A549 (cell line): Measurements from ENCODE around the gene TMEM144. TPM values are rescaled to one million over a fixed set of nuclear protein-coding genes. Genes with fewer than 3 reads are reported as not detected.

Experiments
- ATAC-seq, 2 experiments: fragments of 200-7000 bp in 1 of 2; fragments of >200 bp in 1 of 2; cut with Nextera tagmentation in 1 of 2; cut with Tn5 transposase in 1 of 2; 3 replicates each; pipeline versions ENCODE4 v1.8.0 to v1.9.1; 2018 to 2020; ENCODE audit warnings: mild to moderate bottlenecking in 1 of 2, moderate library complexity in 1 of 2
- CTCF ChIA-PET: fragments of 300-600 bp; sonication (Branson Sonifier 250); formaldehyde crosslinking; extraction: SDS; loops from one replicate; lab custom pipeline; 2021; ENCODE audit warnings: antibody characterized with exemption, inconsistent platforms; lab: Yijun Ruan, JAX
- POLR2A ChIA-PET: fragments of 350-600 bp; formaldehyde crosslinking; extraction: SDS; loops from one replicate; lab custom pipeline; 2021; ENCODE audit warnings: antibody characterized with exemption, inconsistent platforms; lab: Yijun Ruan, JAX
- DNase-seq, 2 experiments: peaks; one replicate each; pipeline versions ENCODE4 v3.0.0 to v3.0.0-alpha.2; 2011 to 2016; ENCODE audit warnings: low read depth in 1 of 2, low spot score in 1 of 2
- FAIRE-seq: peaks from 2 replicates; lab custom pipeline; 2011; peaks lifted over from hg19 to GRCh38; lab: Jason Lieb, UNC
- H3K27ac ChIP-seq, 2 experiments: fragments of >200 bp; sonication (Bioruptor Twin); formaldehyde crosslinking; 3 replicates each; pipeline ENCODE4 v1.5.1; 2016 to 2017
- H3K4me1 ChIP-seq: fragments of >200 bp; sonication (Bioruptor Twin); formaldehyde crosslinking; 3 replicates; pipeline ENCODE4 v1.6.1; 2016
- H3K4me2 ChIP-seq: fragments of >200 bp; sonication (Bioruptor Twin); formaldehyde crosslinking; 3 replicates; pipeline ENCODE4 v1.6.1; 2016
- H3K4me3 ChIP-seq: fragments of >200 bp; sonication (Bioruptor Twin); formaldehyde crosslinking; 3 replicates; pipeline ENCODE4 v1.5.1; 2016
- H3K9me3 ChIP-seq: fragments of >200 bp; sonication (Bioruptor Twin); formaldehyde crosslinking; 3 replicates; pipeline ENCODE4 v1.6.1; 2016
- CEBPB ChIP-seq, 2 experiments: fragments of >200 bp in 1 of 2; sonication (Bioruptor Twin) in 1 of 2; formaldehyde crosslinking in 1 of 2; IDR thresholded peaks; 2 replicates each; pipeline ENCODE4 v1.6.1; 2012 to 2016
- CHD2 ChIP-seq: fragments of 150-350 bp; IDR thresholded peaks from 2 replicates; pipeline ENCODE4 v1.6.1; 2014; ENCODE audit warnings: low read length; ENCODE audit not compliant: partially characterized antibody
- E2F6 ChIP-seq: IDR thresholded peaks from 2 replicates; pipeline ENCODE4 v1.6.1; 2012; ENCODE audit warnings: low read depth, borderline replicate concordance
- EHMT2 ChIP-seq: fragments of 200-600 bp; sonication (generic); IDR thresholded peaks from 2 replicates; pipeline ENCODE4 v1.6.1; 2016; ENCODE audit warnings: antibody characterized with exemption, low read depth, mild to moderate bottlenecking, moderate library complexity
- EP300 ChIP-seq, 2 experiments: fragments of >200 bp; sonication (Bioruptor Twin); formaldehyde crosslinking; IDR thresholded peaks; 2 replicates in 1 of 2; 3 replicates in 1 of 2; pipeline ENCODE4 v1.6.1; 2016 to 2017
- ESRRA ChIP-seq: fragments of 150-350 bp; IDR thresholded peaks from 2 replicates; pipeline ENCODE4 v1.6.1; 2014; ENCODE audit warnings: mild to moderate bottlenecking, low read length, borderline replicate concordance
- GATA3 ChIP-seq: IDR thresholded peaks from 2 replicates; pipeline ENCODE4 v1.6.1; 2012; ENCODE audit warnings: borderline replicate concordance
- HEYL ChIP-seq: fragments of 250-450 bp; sonication (Bioruptor Pico); IDR thresholded peaks from 2 replicates; pipeline ENCODE4 v1.8.0; 2021; ENCODE audit warnings: mild to moderate bottlenecking, moderate library complexity
- HOXB13 ChIP-seq: fragments of 250-450 bp; sonication (Bioruptor Pico); IDR thresholded peaks from 2 replicates; pipeline ENCODE4 v1.5.0; 2020; ENCODE audit warnings: low read depth, mild to moderate bottlenecking, moderate library complexity
- HOXB5 ChIP-seq: fragments of 250-450 bp; sonication (Bioruptor Pico); IDR thresholded peaks from 2 replicates; pipeline ENCODE4 v1.5.0; 2020; ENCODE audit warnings: mild to moderate bottlenecking, moderate library complexity
- MAZ ChIP-seq: fragments of 150-350 bp; IDR thresholded peaks from 2 replicates; pipeline ENCODE4 v1.6.1; 2014; ENCODE audit warnings: antibody characterized with exemption, low read depth, low read length, borderline replicate concordance
- MYC ChIP-seq: IDR thresholded peaks from 2 replicates; pipeline ENCODE4 v1.6.1; 2012; ENCODE audit warnings: mild to moderate bottlenecking, inconsistent platforms, low read length, improper control_type of control experiment, borderline replicate concordance
- NR3C1 ChIP-seq: fragments of >200 bp; sonication (Bioruptor Twin); formaldehyde crosslinking; IDR thresholded peaks from 3 replicates; pipeline ENCODE4 v1.6.1; 2017
- PHF8 ChIP-seq: fragments of 200-600 bp; sonication (generic); IDR thresholded peaks from 2 replicates; pipeline ENCODE4 v1.6.1; 2016; ENCODE audit warnings: low read depth, mild to moderate bottlenecking, antibody characterized with exemption, moderate library complexity, borderline replicate concordance
- POLR2A ChIP-seq: IDR thresholded peaks from 2 replicates; pipeline ENCODE4 v1.6.1; 2012; ENCODE audit warnings: mild to moderate bottlenecking, low read length
- POLR2AphosphoS2 ChIP-seq: conservative IDR thresholded peaks from 2 replicates; pipeline ENCODE4 v1.6.1; 2012; ENCODE audit warnings: low read length, improper control_type of control experiment, inconsistent platforms
- RARB ChIP-seq: fragments of 250-450 bp; sonication (Bioruptor Pico); IDR thresholded peaks from 2 replicates; pipeline ENCODE4 v1.8.0; 2021; ENCODE audit warnings: mild to moderate bottlenecking, moderate library complexity
- RCOR1 ChIP-seq: fragments of 150-350 bp; IDR thresholded peaks from 2 replicates; pipeline ENCODE4 v1.6.1; 2014; ENCODE audit warnings: antibody characterized with exemption, low read length, low read depth
- RNF2 ChIP-seq: fragments of 200-600 bp; sonication (generic); IDR thresholded peaks from 2 replicates; pipeline ENCODE4 v1.6.1; 2016; ENCODE audit warnings: low read depth, mild to moderate bottlenecking, antibody characterized with exemption, moderate library complexity, borderline replicate concordance
- SMC3 ChIP-seq: fragments of >200 bp; sonication (Bioruptor Twin); formaldehyde crosslinking; IDR thresholded peaks from 3 replicates; pipeline ENCODE4 v1.6.1; 2018; ENCODE audit warnings: inconsistent platforms
- SREBF2 ChIP-seq: fragments of 450-650 bp; IDR thresholded peaks from 2 replicates; pipeline ENCODE4 v1.6.1; 2014; ENCODE audit warnings: mild to moderate bottlenecking, moderate library complexity
- TP53 ChIP-seq: fragments of 250-450 bp; sonication (Bioruptor Pico); IDR thresholded peaks from 2 replicates; pipeline ENCODE4 v1.5.0; 2021; ENCODE audit warnings: mild to moderate bottlenecking, moderate library complexity
- ZNF302 ChIP-seq: fragments of 250-450 bp; sonication (Bioruptor Pico); IDR thresholded peaks from 2 replicates; pipeline ENCODE4 v1.9.0; 2021; ENCODE audit warnings: inconsistent platforms, mild to moderate bottlenecking, moderate library complexity
- WGBS: methylation state at CpG from one replicate; pipeline ENCODE4 v1.1.6; 2017; ENCODE audit errors: missing lambda C conversion rate; 5-methylcytosine and 5-hydroxymethylcytosine counted together
- polyA plus RNA-seq, 4 experiments: library from polyadenylated mRNA; depleted of rRNA in 3 of 4; stranded (reverse); fragments of >200 nt; fragmentation: RNase III in 1 of 4; extraction: RNeasy Plus Mini Kit Qiagen cat#74134 plus additional on column Dnase treatment in 1 of 4; gene quantifications; 2 replicates in 3 of 4; 3 replicates in 1 of 4; pipeline ENCODE4 v1.2.3, GENCODE V29; 2011 to 2017
- TF ChIP-seq, protein P1 (sequence below): IDR thresholded peaks from 2 replicates; pipeline ENCODE4 v1.6.1; 2012
- TF ChIP-seq, protein P2 (sequence below): fragments of 250-450 bp; sonication (Bioruptor Pico); IDR thresholded peaks from 2 replicates; pipeline ENCODE4 v1.5.0; 2020; ENCODE audit warnings: low read depth, mild to moderate bottlenecking, moderate library complexity

Gene TMEM144
- polyA plus RNA-seq, 2 of the 4 experiments (the other 2 are of a cell fraction): 5.3 to 10.2 TPM

DNA sequence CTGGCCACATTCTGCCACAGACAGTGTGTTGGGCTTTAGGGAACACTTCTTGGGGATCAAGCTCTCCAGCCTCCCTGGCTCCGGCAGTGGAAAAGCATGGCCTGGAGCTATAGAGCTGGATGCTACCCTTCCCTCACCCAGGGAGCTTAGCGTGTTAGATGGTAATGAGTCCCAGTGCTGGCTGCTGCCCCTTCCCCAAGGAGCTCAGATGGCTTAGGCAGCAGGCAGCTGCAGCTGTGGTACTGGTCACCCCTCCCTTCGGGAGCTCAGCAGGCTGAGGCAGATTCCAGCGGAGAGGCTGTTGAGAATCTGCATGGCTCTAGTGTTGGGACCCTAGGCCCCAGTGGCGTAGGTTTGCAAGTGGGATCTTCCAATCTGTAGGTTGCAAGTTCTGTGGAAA, 19.5 kb downstream of the TMEM144 start:
- ChIA-PET CTCF (no interaction called here), POLR2A (no interaction called here)
- Histone ChIP-seq H3K4me1 (no peaks in the 10 kb centered on the region), H3K27ac (no peak overlapping the region), H3K4me3 (no peak overlapping the region), H3K9me3 (no peaks in the 10 kb centered on the region), H3K4me2 (no peak overlapping the region)
- no peak for ATAC-seq
- TF ChIP-seq GATA3 (no peak), CEBPB (IDR thresholded peaks at IDR 0.05) (no peak), EHMT2 (no peak), TP53 (CRISPR knock-in tag) (no peak), POLR2AphosphoS2 (no peak), PHF8 (no peak), ESRRA (no peak), ZNF302 (CRISPR knock-in tag) (no peak)
- FAIRE-seq: no peak
- WGBS: no CpG with 5 or more reads among the region's 5 CpGs
- DNase-seq: no peak

DNA sequence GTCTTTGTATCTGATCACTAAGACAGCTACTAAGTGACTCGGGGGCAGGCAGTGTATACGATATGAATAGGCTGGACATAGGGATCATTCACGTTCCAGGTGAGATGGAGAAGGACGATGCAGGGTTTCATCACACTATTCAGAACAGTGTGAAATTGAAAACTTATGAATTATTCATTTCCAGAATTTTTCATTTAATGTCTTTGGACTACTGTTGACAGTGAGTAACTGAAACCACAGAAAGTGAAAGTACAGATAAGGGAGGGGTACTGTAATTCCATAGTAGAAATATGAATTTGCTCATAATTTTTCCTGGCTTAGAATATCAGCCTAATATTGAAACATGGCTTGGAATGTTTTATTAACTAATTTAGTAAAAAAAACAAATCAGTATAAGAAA, 24.4 kb downstream of the TMEM144 start:
- no peak for DNase-seq
- POLR2A ChIA-PET: no interaction called here
- Histone ChIP-seq H3K9me3 (no peaks in the 10 kb centered on the region), H3K4me3 (no peak overlapping the region), H3K4me1 (no peaks in the 10 kb centered on the region), H3K27ac (no peak overlapping the region), H3K4me2 (no peak overlapping the region)
- FAIRE-seq: no peak
- TF ChIP-seq RCOR1 (no peak), EP300 (IDR thresholded peaks at IDR 0.05) (no peak), HOXB5 (CRISPR knock-in tag) (no peak), HOXB13 (CRISPR knock-in tag) (no peak), NR3C1 (no peak), ESRRA (no peak), SREBF2 (no peak), EHMT2 (no peak), SMC3 (no peak)
- TF ChIP-seq, protein P1, sequence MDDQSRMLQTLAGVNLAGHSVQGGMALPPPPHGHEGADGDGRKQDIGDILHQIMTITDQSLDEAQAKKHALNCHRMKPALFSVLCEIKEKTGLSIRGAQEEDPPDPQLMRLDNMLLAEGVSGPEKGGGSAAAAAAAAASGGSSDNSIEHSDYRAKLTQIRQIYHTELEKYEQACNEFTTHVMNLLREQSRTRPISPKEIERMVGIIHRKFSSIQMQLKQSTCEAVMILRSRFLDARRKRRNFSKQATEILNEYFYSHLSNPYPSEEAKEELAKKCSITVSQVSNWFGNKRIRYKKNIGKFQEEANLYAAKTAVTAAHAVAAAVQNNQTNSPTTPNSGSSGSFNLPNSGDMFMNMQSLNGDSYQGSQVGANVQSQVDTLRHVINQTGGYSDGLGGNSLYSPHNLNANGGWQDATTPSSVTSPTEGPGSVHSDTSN: no peak
- TF ChIP-seq, protein P2, sequence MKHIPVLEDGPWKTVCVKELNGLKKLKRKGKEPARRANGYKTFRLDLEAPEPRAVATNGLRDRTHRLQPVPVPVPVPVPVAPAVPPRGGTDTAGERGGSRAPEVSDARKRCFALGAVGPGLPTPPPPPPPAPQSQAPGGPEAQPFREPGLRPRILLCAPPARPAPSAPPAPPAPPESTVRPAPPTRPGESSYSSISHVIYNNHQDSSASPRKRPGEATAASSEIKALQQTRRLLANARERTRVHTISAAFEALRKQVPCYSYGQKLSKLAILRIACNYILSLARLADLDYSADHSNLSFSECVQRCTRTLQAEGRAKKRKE (CRISPR knock-in tag): no peak
- CTCF ChIA-PET: no interaction called here
- no peak for ATAC-seq
- 96% methylated on average over 4 of the region's 4 CpGs for WGBS

DNA sequence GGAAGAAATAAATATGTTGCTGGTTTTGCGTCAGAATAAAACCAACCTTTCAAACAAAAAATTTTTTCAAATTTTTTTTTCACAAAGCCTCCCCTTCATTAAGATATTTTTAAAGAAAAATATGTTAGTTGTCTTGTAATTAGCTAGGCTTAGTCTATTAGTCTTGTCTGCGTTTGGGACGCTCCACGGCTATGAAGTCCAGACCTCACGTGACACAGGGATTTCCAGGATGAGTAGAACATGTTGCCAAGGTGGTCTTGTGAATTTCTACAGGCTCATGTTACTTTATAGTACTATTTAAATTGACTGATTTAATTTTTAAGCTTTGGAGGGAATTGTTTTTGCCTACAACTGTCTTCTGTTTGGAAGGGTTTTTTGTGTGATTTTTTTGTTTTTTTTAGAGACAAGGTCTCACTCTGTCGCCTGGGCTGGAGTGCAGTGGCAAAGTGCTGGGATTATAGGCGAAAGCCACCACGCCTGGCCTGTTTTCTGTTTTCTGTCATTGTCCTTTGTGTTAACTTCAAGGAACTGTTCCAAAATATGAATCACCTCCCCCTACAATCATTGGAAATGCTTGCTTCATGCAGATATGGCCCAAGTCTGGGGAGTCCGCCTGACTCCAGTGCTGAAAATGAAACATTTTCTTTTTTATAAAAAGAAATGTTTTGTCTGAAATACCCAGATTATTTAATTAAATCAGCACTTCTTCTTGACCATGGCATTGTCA, 26.2 kb downstream of the TMEM144 start:
- CTCF ChIA-PET: interaction anchor here (1.1 kb wide), 1 partner anchor 20 kb away, joined by 3 read pairs; no protein-coding TSS in a partner anchor

More for the DNA sequence above, 26.2 kb downstream of the TMEM144 start:
- H3K4me3 ChIP-seq: no peak overlapping the region
- no peak overlapping the region for H3K27ac ChIP-seq
- DNase-seq (no peak), FAIRE-seq (no peak), ATAC-seq (no peak)
- no peak for TF ChIP-seq POLR2AphosphoS2
- TF ChIP-seq MYC: no peak
- TF ChIP-seq ESRRA: no peak
- no peak for TF ChIP-seq RNF2
- no peak for TF ChIP-seq MAZ
- no peak for TF ChIP-seq E2F6
- TF ChIP-seq POLR2A: no peak
- TF ChIP-seq CHD2: no peak
- TF ChIP-seq SMC3: no peak
- TF ChIP-seq HEYL: no peak
- TF ChIP-seq RARB (CRISPR knock-in tag): no peak
- no peak for TF ChIP-seq GATA3
- no peaks in the 10 kb centered on the region for H3K4me1 ChIP-seq
- no peaks in the 10 kb centered on the region for H3K9me3 ChIP-seq
- 85% methylated on average over 9 of the region's 9 CpGs for WGBS
- POLR2A ChIA-PET: no interaction called here
- H3K4me2 ChIP-seq: no peak overlapping the region
